Kasumi-1 (cell line): Measurements from ENCODE around the gene GAGE1.
"Not testable (repeated sequence)": the region's sequence is repeated elsewhere in the genome, so short reads cannot be mapped to it uniquely, and the experiment has no call there.

Experiments used
- DNase-seq, 2 experiments: peaks; one replicate each; lab custom pipeline; 2025; lab: John Stamatoyannopoulos, UW

The GAGE1 gene, protein sequence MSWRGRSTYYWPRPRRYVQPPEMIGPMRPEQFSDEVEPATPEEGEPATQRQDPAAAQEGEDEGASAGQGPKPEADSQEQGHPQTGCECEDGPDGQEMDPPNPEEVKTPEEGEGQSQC

DNA sequence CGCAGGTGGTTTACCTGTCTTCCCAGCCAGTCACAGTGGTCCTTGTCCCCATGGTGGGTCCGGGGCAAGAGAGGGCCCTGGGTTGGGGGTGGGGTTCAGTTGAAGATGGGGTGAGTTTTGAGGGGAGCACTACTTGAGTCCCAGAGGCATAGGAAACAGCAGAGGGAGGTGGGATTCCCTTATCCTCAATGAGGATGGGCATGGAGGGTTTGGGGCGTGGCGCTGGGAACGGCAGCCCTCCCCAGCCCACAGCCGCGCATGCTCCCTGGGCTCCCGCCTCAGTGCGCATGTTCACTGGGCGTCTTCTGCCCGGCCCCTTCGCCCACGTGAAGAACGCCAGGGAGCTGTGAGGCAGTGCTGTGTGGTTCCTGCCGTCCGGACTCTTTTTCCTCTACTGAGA lies at the start of gene GAGE1:
Gene GAGE1 (plus strand): TSS at position 301 of the 400 bp plus-strand sequence. CDS start 1,155 bp downstream, outside the sequence.
- DNase-seq = not testable (repeated sequence)

DNA sequence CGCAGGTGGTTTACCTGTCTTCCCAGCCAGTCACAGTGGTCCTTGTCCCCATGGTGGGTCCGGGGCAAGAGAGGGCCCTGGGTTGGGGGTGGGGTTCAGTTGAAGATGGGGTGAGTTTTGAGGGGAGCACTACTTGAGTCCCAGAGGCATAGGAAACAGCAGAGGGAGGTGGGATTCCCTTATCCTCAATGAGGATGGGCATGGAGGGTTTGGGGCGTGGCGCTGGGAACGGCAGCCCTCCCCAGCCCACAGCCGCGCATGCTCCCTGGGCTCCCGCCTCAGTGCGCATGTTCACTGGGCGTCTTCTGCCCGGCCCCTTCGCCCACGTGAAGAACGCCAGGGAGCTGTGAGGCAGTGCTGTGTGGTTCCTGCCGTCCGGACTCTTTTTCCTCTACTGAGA lies 47.8 kb upstream of the GAGE1 start, which contains the start of gene GAGE12E:
Gene GAGE12E (plus strand): TSS at position 301 of the 400 bp plus-strand sequence. CDS start 1,155 bp downstream, outside the sequence.
- DNase-seq = not testable (repeated sequence)

GRCh38 chrX:49560542-49560941 lies 38.3 kb upstream of the GAGE1 start, which contains the start of gene GAGE12F:
Gene GAGE12F, plus strand, starts transcription at chrX:49560842. Its CDS starts 1,155 bp downstream, at chrX:49561997.
- DNase-seq = not testable (repeated sequence)

GRCh38 chrX:49568728-49569127 lies 30.1 kb upstream of the GAGE1 start:
- DNase-seq = not testable (repeated sequence)

DNA sequence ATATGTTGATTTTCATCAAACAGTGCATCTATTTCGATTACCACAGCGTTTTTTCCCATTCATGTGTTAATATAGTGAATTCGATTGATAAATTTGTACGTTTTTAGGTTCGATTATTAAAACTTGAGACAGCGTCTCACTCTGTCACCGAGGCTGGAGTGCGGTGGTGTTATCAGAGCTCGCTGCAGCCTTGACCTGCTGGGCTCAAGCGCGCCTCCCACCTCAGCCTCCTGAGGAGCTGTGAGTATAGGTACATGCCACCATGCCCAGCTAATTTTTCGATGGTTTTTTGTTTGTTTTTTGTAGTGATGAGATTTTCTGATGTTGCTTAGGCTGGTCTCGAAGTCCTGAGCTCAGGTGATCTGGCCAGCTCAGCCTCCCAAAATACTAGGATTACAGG lies 29.7 kb upstream of the GAGE1 start:
- not testable (repeated sequence) for DNase-seq

DNA sequence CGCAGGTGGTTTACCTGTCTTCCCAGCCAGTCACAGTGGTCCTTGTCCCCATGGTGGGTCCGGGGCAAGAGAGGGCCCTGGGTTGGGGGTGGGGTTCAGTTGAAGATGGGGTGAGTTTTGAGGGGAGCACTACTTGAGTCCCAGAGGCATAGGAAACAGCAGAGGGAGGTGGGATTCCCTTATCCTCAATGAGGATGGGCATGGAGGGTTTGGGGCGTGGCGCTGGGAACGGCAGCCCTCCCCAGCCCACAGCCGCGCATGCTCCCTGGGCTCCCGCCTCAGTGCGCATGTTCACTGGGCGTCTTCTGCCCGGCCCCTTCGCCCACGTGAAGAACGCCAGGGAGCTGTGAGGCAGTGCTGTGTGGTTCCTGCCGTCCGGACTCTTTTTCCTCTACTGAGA lies 28.7 kb upstream of the GAGE1 start, which contains the start of gene GAGE12G:
Gene GAGE12G (plus strand): TSS at position 301 of the 400 bp plus-strand sequence. CDS start 1,155 bp downstream, outside the sequence.
- not testable (repeated sequence) for DNase-seq

DNA sequence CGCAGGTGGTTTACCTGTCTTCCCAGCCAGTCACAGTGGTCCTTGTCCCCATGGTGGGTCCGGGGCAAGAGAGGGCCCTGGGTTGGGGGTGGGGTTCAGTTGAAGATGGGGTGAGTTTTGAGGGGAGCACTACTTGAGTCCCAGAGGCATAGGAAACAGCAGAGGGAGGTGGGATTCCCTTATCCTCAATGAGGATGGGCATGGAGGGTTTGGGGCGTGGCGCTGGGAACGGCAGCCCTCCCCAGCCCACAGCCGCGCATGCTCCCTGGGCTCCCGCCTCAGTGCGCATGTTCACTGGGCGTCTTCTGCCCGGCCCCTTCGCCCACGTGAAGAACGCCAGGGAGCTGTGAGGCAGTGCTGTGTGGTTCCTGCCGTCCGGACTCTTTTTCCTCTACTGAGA lies 19.2 kb upstream of the GAGE1 start, which contains the start of gene GAGE12H:
Gene GAGE12H (plus strand): TSS at position 301 of the 400 bp plus-strand sequence. CDS start 1,155 bp downstream, outside the sequence.
- not testable (repeated sequence) for DNase-seq

- DNase-seq = not testable (repeated sequence)
Measured at GRCh38 chrX:49589196-49589595, 9.6 kb upstream of the GAGE1 start, which contains the start of gene GAGE2A. Gene GAGE2A, plus strand, starts transcription at chrX:49589496. Its CDS starts 1,155 bp downstream, at chrX:49590651.

- not testable (repeated sequence) for DNase-seq
Measured at GRCh38 chrX:49589769-49590478, 8.9 kb upstream of the GAGE1 start.

DNA sequence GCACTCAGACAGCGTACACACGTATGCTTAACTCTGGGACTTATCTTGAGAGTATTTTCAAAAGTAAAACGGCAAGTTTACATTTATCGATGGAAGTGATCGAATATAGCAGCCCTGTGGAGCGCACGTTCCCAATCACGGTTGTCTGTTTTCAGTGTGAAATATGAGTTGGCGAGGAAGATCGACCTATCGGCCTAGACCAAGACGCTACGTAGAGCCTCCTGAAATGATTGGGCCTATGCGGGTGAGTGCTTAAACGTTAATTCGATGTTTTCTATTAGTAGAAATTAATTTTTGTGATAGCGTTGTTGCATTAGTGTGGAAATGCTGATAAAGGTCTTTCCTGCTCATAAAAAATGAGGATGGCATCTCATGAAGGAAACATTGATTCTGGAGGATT lies 8.3 kb upstream of the GAGE1 start:
- DNase-seq = not testable (repeated sequence)

- DNase-seq = no peak
Measured at GRCh38 chrX:49610718-49611310, 12.0 kb downstream of the GAGE1 start.

DNA sequence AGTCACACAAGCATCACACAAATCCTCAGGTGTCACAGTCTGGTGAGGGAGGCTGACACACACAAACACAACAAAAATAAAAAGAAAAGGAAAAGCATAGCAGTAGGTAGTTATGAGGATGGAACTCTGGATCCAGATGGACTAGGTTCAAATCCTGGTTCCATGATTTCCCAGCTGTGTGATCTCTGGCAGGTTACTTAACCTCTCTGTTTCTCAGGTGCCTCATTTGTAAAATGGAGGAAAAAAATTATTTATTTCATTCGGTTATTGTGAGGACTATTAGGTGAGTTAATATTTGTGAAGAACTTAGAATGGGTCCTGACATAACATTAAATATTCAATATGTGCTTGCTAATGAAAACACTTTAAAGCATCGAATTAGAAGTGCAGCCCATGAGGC lies 19.8 kb downstream of the GAGE1 start:
- no peak for DNase-seq

DNA sequence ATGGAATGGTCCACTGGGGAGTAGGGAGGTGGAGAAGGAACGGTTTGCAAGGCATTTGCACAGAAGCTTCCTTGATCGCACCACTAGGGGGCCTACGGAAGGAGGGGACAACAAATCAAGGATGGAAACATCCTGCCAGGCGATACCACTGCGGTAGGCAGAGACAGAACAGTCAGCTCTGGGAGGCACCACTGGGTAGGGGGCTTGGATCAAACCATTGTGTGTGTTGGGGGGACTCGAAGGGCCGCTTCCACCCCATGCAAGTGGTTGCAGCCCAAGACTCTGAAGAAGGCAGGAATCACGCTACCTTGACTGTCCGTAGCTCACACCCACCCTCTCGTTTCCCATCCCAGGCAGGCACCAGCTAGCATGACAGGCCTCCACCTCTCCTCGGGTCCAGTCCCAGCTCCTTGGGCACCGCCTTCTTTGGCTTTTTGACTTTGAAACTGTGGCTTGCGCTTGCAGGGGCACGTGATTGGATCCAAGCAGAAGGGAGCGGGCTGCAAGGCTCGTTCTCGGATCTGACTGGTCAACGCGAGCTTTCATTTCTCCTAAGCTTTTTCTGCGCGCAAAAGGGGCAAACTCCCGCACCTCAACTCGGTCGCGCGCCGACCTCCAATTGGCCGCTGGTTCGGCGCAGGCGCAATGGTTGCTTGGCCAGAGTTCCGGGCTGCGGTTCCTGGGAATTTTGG lies 28.4 kb downstream of the GAGE1 start:
- no peak for DNase-seq

- no peak for DNase-seq
Measured at GRCh38 chrX:49644991-49645637, 46.3 kb downstream of the GAGE1 start.

- no peak for DNase-seq
Measured at GRCh38 chrX:49656533-49656932, 57.7 kb downstream of the GAGE1 start.
